Fibroblast of skin of back (primary cell): Measurements from ENCODE around the gene FOXN4. TPM values are rescaled to one million over a fixed set of nuclear protein-coding genes. Genes with fewer than 3 reads are reported as not detected.
"Not testable (repeated sequence)": the region's sequence is repeated elsewhere in the genome, so short reads cannot be mapped to it uniquely, and the experiment has no call there.

Experiments used
- DNase-seq: peaks from one replicate; pipeline ENCODE4 v3.0.0-alpha.2; 2013
- polyA plus RNA-seq, 2 experiments: library from polyadenylated mRNA; unstranded; fragments of 120-200 nt; gene quantifications; one replicate each; pipeline ENCODE4 v1.2.1, GENCODE V29; 2013; ENCODE audit not compliant: insufficient read length in 2 of 2

Gene FOXN4, protein sequence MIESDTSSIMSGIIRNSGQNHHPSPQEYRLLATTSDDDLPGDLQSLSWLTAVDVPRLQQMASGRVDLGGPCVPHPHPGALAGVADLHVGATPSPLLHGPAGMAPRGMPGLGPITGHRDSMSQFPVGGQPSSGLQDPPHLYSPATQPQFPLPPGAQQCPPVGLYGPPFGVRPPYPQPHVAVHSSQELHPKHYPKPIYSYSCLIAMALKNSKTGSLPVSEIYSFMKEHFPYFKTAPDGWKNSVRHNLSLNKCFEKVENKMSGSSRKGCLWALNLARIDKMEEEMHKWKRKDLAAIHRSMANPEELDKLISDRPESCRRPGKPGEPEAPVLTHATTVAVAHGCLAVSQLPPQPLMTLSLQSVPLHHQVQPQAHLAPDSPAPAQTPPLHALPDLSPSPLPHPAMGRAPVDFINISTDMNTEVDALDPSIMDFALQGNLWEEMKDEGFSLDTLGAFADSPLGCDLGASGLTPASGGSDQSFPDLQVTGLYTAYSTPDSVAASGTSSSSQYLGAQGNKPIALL
- polyA plus RNA-seq (2013, experiment 1 of 2; ENCODE audit: insufficient read length) = not detected
- not detected for polyA plus RNA-seq (2013, experiment 2 of 2; ENCODE audit: insufficient read length)

DNA sequence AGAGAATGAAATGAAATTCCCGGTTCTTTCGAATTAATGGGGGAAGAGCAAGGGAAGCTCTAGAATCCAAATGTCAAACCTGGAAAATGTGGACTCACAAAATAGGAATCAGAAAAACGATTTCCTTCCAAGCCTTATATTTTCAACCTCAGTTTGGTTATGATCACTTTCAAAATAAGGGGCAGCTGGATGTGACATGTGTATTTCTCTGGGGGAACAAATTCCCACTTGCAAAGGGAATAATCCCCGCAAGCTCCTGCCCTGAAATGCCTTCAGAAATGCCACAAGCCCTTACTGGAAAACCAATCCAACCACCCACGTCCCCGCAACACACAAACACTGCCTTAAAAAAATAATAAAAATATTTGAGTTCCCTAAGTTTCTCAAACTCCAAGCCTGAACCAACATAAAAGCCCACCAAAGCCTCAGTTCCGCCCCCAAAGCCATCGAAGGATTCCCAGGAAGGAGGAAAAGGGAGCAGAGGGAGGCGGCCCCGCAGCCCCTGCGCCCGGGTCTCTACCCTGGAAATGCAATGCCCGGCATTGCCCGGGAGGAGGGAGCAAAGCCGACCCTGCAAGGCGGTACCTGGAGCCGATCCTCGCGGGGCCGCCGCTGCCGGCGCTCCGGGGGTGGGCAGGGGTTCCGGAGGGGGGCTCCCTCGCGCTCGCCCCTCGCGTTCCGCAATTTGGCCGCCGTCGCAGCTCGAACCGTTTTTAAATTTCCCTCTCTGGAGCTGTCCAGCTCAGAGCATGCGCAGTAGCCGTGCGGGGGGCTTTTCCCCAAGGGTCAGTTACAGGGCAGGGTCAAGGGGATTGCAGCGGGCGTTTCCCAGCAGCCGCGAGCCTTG is at the start of gene FOXN4:
Gene FOXN4 (minus strand): TSS at position 751 of the 847 bp plus-strand sequence. CDS start 963 bp downstream, outside the sequence.
- no peak for DNase-seq

DNA sequence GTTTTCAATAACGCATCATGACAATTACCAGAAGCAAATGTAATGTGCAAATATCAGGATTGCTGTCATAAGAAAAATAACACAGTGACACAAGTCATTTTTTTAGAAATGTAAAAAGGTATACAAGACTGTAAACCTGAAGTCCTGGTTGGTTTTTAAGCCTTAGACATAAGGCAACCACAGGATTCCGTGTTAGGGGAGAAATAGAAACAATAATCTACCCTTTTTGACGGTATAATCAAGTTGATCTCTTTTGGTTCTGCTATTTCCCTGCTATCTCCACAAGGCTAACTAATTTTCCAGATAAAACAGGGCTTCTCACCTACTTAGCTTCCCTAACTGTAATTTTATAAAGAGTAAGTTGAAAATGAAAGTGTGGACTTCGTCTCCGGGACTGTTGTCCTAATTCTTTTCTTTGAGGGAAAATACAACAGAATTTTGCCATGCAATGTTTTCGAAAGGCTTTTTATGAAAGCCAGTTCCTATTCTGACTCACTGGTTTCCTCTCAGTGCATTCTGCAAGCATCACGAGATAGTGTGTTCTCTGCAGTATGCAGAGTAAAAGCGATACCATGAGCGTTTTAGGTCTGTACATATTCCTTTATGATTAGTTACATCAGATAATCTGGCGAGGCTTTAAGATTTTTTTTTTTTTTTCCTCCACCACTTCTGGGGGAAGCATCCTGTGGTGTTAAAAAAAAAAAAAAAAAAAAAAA is 49.2 kb upstream of the FOXN4 start:
- no peak for DNase-seq

DNA sequence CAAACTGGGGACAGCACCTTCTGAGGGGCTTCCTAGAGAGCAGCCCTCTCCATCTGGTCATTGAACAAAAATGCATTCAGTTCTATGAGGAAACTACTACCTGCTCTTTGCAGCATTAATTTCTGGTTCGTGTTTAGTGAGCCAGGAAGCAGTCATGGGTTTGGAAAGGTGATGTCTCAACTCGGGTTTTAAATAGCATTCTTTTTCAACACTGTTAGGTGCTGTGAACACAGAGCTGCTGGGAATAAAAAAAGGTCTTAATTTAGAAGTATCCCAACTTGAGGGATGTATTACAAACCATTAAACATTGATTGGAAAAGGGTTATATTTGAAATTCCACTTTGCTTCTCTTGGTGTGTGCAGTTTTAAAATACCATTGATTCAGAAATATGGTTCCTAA is 47.9 kb upstream of the FOXN4 start:
- DNase-seq = no peak

DNA sequence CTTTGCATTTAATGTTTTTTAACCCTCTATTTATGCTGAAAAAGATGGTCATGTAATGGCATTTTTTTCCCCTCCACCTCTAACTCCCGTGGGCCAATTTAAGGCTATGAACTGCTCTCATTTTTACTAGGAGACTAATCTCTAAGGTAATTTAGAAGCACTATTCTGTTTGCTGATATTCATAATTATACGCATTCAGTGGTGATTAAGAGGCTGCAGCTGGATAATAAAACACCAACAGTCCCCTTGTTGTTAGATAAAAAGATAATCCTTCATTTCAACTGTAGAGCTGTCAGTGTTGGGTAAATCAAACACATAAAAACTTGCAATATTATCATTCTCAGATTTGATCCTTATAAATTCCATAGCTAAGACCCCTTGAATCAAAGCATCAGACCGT is 47.5 kb upstream of the FOXN4 start:
- DNase-seq = no peak

DNA sequence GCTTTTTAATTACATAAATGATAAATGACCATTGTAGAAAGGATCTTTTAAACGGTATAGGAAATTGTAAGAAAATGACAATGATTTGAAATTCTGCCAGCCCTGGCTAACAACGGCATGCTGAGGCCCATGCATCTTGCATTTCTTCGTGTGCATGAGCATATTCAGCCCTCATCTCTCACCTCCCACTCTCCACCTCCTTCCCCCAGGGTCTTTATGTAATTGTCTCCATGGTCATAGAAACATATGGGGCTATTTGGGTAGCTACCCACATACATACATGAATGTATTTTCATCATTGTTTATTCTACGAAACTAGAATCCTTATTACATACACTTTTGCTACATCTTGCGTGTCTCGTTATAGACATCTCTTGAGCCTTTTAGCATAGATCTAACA is 43.1 kb upstream of the FOXN4 start:
- no peak for DNase-seq

DNA sequence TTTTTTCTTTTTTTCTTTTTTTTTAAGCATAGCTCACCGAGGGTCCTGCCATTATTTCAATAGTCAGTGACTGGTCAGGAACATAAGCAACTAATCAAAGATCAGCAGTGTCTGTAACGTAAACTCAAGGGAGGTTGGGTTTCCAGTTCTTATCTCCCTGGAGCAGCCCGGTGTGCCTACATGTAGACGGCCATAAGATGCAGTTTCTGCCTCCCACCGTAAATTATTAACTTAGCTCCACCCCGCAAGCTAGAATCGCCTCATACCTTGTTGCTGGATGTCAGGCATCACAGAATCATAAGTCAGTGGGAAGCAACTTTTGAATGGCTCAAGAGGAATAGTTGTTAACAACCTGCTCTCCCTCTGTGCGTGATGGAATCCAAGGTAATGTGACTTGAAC is 38.5 kb upstream of the FOXN4 start, which contains the start of gene MYO1H:
Gene MYO1H (plus strand): TSS at position 312 of the 400 bp plus-strand sequence. CDS start 61 bp downstream, at position 373.
- no peak for DNase-seq

DNA sequence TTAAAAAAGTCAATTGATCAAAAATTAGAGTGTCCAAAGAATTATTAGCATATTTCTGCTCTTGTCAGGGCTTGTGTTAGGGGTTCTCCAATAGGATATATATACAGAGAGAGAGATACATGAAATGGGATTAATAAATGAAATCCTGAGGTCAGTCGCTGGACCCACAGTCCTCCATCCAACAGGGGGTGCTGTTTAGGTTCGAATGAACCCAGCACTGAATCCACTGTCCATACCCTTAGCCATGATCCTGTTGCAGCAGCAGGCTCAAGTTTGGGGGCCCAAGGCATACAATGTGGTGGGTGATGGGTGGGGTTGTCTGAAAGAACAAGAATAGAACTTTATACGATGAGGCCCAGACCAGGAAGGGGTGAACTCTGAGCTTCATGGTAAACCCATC is 37.8 kb upstream of the FOXN4 start:
- DNase-seq = no peak

DNA sequence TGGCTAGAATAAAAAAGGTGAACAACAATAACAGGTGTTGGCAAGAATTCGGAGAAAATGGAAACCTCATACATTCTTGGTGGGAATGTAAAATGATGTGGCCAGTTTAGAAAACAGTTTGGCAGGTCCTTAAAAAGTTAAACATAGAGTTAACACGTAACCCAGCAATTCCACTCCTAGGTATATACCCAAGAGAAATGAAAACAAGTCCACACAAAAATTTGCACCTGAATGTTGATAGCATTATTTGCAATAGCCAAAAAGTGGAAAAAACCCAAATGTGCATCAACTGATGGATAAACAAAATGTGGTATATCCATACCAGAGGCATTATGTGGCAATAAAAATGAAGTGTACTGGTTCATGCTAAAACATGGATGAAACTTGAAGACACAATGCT is 36.3 kb upstream of the FOXN4 start:
- no peak for DNase-seq

DNA sequence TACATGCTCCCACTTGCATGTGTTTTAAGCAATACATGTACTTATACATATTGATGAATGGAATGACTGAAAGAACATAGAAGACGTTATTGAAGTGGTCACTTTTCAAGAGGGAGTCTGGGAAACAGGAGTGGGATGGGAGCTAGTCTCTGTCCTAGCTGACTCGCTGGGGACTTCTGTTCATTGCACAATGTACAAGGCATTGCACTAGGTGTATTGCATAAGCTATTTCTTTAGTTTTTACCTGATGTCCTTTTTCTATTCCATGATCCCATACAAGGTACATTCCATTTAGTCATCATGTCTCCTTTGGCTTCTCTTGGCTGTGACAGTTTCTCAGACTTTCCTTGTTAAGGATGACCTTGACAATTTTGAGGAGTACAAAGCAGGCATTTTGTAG is 34.6 kb upstream of the FOXN4 start:
- no peak for DNase-seq

DNA sequence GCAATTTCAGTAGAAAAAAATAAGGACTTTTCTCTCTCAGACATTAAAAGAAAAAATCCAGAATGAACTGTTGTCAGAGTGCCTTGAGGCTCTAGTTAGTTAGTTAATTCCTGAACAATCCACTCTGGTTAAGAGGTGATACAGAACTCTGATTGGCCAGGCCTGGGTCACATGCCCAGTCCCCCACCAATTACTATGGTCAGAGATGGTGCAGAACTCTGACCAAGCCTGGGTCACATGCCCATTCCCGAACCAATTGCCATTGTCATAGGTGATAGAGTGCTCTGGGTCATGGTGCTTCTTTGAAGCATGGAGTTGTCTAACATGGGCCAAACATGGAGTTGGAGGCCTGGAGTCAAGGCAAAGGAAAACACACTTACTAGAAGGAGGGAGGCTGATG is 27.5 kb upstream of the FOXN4 start:
- no peak for DNase-seq

DNA sequence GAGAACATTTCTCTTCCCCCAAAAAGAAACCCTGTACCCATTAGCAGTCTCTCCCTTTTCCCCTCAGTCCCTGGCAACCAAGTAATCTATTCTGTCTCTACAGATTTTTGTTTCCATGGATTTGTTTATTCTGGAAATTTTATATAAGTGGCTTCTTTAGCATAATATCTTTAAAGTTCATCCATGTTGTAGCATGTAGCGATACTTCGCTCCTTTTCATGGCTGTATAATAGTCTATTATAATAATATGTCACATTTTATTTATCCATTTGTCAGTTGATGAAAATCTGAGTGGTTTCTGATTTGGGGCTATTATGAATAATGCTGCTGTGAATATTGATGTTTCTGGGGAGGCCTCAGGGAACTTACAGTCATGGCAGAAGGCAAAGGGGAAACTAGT is 25.8 kb upstream of the FOXN4 start:
- no peak for DNase-seq

DNA sequence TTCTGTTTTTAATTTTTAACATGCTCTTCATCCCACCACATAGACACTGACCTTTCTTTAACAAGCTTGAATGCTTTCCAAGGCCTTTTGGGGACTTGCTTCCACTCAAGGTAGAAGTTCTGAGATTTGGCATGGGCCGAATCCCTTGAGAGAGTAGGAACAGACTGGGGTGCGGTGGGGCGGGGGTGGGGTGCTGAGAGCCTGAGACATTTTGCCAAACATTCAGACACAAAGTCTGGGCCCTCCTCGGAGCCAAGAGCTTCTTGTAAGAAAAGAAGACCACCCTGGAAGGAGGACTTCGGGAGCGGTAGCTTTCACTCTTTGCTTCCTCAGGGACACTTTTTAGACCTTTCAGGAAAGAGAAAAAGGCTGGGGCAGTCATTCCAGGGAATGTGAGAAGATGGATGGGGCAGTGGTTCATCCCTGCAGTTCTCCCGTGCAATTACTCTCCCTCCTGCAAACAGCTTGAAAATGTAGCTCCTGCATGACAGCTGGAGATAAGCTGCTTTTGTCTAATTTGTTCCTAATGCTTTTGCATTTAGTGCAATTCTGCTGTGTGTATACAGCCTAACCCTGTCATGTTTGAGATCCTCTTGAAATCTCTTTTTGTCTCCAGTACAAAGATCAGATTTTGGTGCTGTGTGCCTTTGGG is 22.3 kb upstream of the FOXN4 start:
- no peak for DNase-seq

DNA sequence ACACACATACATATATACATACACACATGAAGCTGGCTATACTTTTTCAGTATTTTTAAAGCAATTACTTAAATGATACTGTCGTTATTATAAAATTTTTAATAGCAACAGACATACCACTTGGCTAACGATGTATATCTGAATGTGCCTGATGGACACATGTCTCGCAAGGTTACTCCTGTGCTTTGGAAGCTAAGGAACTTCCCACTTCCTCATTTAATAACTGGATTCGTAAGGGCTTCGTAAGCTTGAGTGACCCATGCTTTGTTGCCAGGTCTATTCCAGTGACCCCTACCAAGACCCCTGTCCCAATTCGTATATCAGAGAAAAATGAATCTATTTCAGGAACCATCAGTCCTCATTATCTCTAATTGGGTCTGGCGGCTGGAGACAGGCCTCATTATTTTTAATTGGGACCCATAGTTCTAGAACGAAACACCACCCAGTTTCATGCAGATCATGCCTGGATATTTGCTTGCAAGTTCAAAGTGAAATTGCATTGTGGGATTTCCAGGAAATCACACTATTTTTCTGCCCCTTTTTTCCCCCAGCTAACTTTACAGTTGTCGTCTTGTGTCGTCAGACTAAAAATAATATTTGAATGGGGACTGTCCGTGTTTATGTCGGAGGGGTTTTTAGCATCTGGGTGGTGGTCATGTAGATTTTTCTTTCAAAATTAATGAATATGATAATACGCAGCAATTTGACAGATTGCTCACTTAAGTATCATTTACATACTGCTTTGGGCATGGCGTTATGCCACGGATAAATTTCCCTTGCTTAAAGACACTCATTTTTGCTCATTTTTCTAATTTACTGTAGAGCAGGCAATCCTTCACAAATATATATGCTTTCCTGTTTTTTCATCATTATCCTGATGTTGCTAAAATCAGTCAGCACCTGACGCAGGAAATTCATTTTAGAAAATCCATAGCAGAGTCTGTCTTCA is 21.5 kb upstream of the FOXN4 start:
- no peak for DNase-seq

DNA sequence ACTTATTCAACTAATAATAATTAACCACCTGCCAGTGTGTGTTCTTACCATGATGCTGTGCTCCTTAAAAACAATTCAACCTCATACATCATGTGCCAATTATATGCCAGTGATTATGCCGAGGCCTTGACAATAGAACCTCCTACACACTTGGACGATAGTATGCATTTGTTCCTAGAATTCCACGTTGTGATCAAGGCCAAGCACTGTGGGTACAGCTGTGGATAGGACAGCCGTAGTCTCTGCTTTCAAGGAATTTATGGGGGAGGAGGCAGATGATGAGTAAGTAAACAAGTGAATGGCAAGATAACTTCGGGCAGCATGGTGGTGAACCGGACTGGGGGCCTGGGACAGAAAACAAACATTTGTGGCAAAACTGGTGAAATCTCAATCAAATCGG is 20.6 kb upstream of the FOXN4 start:
- no peak for DNase-seq

DNA sequence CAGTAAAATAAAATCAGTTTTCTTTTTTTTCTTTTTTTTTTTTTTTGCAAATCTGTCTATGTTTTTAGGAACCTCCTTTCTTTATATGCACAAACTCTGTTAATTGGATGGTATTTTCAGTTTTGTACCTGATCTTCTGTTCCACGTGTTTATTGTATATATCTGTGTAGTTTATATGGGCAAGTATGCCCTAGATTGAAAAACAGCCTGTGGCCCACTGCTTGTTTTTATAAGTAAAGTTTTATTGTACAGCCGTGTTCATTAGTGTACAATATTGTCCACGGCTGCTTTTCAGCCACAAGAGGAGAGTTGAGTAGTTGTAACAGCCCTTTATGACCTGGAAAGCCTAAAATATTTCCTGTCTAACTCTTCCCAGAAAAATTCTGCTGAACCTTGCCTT is 19.9 kb upstream of the FOXN4 start:
- no peak for DNase-seq

DNA sequence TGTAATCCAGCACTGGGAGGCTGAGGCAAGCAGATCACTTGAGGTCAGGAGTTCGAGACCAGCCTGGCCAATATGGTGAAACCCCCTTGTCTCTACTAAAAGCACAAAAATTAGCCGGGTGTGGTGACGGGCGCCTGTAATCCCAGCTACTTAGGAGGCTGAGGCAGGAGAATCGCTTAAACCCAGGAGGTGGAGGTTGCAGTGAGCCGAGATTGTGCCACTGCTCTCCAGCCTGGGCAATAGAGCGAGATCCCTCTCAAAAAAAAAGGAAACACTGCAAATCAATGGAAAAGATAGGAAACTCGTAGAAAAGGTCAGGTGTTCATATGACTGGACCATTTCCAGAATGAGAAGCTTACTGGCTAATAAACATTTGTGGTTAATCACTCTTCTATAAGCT is 12.2 kb upstream of the FOXN4 start:
- not testable (repeated sequence) for DNase-seq

DNA sequence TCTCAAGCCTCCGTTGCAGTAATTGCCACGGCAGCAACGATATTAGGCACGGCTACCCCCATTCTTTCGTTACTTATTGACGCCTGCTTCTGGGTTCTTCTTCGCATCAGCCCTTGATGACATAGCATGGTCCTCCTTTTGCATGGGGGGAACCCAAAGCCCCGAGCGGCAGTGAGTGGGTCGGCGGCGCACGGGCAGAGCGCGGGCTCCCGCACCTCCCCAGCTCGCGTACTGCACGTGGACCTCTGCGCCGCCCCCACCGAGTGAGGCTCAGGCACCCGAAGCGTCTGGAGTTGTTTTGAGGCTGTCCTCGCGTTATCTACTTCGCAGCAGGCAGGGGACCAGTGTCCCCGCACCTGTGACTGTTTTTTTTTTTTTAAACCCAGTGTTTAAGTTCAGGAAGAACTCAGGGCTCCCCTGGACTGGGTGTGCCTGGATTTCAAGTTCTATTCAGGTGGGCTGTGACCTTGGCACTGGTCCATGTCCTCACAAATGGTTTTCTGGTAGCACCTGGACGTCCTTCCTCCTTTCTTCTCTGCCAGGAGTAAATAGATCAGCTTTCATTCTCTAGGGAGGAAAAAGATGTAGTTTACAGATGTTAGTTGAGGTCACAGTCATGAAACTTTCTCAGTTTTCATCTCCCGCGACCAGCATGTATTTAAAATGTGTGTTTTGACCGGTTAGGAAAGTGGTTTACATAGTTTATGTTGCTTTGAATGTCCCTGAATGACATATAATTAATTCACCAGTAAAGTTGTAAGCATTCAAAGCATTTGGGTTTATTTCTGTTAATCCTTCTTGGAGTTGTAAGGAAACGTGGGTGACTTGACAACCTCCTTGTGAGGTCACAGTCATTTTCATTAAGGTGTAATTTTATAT is 1.4 kb upstream of the FOXN4 start:
- no peak for DNase-seq

DNA sequence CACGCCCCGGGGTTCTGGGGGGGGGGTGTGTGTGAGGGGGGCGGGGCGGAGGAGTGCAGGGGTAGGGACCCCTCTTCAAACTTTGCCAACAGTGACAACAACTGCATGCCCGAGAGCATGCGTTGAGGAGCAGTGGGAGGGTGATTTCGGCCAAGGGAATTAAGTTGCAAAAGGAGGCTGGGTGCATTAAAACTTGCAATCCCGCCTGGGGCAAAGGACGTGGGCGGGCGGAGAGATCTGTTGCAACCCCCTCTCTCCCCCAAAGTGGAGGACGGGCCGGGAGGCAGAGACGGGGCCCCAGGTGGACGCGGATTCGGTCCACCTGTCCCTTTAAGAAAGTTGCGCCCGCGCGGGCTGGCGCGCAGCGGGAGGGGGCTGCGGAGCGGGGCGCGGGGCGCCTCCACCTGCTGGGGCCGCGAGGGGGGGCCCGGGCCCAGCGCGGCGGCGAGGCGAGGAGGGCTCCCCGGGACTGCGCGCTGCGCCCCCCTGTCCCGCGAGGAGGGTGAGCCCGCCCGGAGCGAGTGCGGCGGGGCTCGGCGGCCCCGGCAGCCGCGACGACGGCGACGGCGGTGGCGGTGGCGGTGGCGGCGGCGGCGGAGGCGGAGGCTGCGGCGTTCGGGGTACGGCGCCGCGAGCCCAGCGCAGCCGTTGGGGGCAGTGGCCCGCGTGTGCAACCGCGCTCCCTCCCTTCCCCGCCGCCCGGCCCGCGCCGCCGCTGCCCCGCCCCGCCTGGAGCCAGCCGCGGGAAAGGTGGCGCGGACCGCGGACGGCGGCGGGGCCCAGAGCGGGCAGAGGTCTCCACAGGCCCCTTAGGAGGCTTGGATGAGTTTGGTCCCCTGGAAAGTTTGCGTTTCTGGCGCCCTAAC is 530 bp upstream of the FOXN4 start:
- no peak for DNase-seq

DNA sequence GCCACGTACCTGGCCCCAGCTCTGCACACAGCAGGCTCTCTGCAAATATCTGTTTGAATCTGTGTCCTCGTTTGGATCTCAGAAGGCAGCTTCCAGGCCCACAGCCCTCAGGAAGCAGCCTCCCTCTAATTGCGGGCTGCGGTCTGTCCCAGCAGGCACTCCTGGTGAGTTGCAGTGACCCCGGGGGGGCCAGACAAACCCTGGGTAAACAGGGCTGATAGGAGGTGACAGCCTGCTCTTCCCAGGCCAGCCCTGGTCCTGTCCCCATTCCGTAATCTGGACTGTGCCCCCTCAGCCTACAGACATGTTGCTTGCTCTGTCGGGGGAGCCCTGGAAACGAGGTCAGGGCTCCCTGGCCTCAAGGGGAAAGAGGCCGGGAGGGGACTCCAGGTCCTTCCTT is 2.0 kb downstream of the FOXN4 start:
- no peak for DNase-seq
